ENCODE results near the gene DHRS12.

DHRS12 gene

GRCh38 chr13:51781246-51782022, 22.5 kb downstream of the DHRS12 start:
- peak in 3 of 4 experiments; percentile 24 to 27 (median 27) for DNase-seq

DNA sequence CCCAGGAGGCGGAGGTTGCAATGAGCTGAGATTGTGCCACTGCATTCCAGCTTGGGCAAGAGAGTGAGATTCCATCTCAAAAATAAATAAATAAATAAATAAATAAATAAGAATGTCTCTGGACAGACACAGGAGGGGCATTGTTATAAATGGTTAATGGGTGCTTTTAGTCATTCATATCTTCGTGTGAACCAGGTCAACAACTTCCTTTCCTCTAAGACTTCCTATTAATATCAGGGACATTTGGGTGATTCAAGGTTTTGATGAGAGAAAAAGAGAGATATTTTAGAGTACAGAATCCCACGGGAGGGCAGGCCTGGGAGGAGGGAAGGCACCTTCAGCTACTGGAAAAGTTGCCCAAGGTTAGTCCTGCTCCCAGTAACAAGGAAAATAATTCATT, 23.9 kb downstream of the DHRS12 start:
- DNase-seq = no peak

DNA sequence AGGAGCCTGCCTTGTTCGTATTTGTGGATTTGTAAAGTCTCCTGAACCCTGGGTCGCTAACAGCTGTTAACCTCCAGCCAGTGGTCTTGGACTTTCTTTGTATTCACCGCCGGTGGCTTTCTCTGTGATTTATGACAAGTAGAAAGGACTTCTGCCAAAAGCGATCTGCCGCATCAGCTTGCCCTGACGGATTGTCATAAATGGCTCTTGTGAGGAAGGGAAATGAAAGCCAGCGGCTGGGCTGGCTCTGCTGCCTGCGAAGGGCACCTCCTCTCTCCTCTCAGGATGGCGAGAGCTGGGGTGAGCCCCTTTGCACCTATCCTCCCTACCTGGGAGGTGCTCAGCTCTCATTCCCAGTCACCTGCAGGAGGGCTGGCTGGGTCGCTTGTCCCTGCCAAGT, 25.6 kb downstream of the DHRS12 start:
- peak in 3 of 4 experiments; percentile 21 to 46 (median 43) for DNase-seq

- DNase-seq = no peak
These were observed 26.0 kb downstream of the DHRS12 start for GRCh38 chr13:51777921-51778320.

- DNase-seq = no peak
These were observed 27.8 kb downstream of the DHRS12 start for GRCh38 chr13:51776179-51776578.

DNA sequence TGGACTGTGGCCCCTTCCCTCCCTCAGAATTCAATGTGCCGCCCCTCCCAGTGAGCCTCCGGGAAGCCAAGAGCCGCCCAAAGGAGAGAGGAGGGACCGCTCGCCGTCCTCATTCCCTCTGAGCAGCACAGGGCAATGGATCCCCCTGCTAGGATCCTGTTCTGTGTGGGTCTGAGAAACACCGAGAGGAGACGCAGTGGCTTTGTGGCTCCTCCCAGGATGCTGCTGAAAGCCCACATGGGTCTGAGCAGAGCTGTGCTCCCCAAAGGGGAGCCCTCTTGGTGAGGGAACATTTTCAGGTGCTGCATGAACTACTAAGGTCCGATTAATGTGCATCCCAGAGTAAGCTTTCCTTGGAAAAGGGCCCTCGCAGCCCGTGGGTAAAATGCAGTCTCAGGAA, 30.4 kb downstream of the DHRS12 start:
- no peak for DNase-seq

DNA sequence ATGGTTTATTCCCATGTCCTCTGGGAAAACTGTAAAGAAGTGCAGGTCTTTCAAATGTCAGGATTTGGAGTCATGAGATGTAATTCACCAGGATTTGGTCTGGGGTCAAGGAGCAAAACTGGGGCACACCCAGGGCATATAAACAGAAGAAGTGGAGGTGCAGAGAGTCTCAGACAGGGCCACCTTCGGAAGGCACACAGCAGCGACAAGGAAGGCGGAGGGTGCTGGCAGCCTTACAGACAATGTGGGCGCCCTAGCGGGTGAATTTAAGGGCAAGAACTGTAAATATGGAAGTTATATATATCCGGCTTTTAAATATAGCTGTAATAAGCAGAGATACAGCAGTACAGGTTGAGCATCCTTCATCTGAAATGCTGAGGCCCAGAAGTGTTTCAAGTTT, 31.2 kb downstream of the DHRS12 start:
- DNase-seq = no peak

- DNase-seq = no peak
These were observed 31.9 kb downstream of the DHRS12 start for GRCh38 chr13:51772105-51772455.

DNA sequence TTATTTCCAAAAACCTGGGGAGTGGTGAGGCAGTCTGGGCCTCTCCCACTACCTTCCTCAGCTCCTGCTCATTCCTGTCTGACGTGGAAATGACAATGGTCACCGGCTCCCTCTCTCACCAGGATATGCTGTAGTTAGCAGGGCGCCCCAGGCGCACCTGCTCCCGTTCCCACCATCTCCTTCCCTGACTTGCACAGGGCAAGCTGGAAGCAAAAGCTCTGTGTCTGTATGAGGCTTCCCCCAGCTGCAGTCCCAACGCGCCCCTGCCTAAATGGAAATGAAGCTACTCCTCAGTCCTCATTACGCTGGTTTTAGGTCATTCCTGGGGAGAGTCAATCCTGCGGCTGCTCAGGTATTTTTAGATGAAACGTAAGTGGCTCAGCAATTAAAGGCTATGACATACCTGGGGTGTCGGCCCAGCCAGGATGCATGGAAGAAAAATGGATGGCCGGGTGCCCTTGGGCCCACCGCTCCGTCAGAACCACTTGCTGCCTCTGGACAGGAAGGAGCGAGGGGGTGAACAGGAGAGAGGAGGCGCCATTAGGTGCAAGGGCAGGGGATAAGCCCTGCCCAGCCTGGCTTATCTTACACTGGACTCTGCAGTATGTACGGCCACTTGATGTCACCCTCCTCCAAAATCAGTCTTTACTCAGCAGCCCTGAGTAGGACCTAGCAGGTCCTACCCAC, 32.4 kb downstream of the DHRS12 start:
- no peak for DNase-seq

GRCh38 chr13:51770681-51771417, 33.1 kb downstream of the DHRS12 start:
- no peak for DNase-seq

DNA sequence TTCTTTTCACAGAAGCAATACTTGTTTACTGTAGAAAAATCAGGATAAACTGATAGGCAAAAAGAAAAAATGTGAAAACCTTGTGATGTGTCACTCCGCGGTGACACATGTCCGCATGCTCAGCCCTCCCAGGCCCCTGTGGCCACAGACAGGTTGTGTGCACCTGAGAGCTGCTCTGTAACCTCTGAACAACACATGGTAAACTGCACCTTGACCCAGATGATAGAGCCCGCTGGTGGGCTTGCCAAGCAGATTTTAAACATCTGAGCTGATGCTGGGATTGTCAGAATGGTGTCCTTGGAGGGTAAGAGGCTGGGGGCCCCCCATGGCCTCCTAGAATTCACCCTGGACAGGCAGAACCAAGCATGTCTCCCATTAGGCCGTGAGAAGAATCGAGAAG, 33.8 kb downstream of the DHRS12 start:
- DNase-seq = no peak

DNA sequence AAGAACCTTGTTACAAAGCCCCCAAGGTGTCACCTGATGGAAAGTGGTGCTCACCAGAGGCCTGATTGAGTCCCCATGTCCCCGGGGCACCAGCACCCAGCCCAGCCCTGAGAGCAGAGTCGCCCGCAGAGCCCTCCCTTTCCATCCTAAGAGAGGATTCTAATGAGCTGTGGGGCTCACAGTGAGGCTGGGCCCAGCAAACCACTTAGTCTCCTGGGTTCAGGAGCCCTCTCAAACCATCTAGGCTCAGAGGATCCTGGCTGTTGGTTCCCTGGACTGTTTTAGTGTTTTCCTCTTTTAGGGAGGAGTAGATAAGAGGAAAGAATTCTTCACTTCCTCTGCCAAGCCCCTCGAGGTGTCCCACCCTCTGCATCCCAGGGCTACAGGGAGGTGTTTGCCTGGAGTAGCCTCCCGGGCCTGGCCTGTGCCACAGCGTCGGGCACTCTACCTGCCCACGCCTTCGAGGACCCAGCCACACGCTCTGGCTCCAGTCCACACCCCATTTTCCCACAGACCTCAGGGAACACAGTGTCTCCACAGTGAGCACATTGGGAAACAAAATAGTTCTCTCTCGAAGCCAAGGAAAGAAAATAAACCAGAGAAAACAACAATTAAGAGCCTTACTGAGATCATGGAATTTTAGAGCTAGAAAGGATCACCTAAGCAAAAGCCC, 34.4 kb downstream of the DHRS12 start:
- DNase-seq = no peak

DNA sequence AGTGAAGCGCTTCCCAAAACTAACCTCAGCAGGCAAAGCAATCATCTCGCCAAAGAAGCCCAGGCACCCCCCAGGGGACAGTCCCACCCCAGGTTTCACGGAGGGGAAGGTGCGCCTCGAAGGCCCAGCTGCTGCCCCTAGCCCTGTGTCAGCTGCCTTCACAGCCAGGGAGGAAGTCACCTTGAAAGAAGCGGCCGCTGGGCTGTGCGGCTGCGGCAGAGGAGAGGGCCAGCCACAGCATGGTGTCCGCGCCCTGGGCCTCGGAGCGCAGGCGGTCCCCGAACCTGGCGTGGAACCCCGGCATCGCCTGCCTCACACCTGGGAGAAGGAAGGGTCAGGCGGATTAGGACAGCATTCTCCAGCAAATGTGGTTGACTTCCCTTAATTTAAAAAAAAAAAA, 35.0 kb downstream of the DHRS12 start:
- DNase-seq = no peak

GRCh38 chr13:51768378-51768921, 35.5 kb downstream of the DHRS12 start:
- DNase-seq = no peak

DNA sequence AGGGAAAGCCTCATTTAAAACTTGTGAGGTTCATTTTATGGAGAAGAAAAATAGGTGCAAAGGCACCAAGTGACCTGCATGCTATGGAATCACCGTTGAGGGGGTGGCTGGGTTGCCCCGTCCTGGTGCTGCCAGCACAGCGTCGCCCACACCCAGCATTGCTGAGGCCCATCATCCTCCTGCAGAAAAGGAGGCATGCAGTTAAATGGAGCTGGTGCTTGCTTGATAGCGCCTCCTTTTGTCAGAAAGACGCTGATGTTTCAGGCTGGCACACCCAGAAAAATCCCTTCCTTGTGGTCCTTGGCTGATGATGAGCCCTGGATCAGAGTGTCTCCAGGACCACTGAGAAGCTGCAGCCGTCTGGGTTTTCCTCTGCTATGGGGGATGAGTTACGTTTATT, 36.9 kb downstream of the DHRS12 start:
- DNase-seq = peak in 2 of 4 experiments; percentile 15 to 19

GRCh38 chr13:51765142-51765515, 38.8 kb downstream of the DHRS12 start:
- no peak for DNase-seq

GRCh38 chr13:51764184-51765141, 39.5 kb downstream of the DHRS12 start:
- DNase-seq = peak in 2 of 4 experiments; percentile 5 to 17

DNA sequence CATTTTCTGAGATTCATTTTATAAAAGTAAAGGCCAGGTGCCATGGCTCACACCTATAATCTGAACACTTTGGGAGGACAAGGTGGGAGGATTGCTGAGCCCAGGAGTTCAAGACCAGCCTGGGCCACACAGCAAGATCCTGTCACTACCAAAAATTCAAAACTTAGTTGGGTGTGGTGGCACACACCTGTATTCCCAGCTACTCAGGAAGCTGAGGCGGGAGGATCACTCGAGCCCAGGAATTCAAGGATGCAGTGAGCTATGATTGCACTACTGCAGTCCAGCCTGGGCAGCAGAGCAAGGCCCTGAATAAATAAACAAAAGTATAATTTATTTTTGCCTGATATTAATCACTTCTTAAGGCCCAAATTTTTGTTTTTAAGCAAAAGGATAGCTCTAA, 40.5 kb downstream of the DHRS12 start:
- no peak for DNase-seq

GRCh38 chr13:51761643-51762350, 42.2 kb downstream of the DHRS12 start:
- no peak for DNase-seq

- DNase-seq = no peak
These were observed 43.4 kb downstream of the DHRS12 start for GRCh38 chr13:51760592-51760991.

DNA sequence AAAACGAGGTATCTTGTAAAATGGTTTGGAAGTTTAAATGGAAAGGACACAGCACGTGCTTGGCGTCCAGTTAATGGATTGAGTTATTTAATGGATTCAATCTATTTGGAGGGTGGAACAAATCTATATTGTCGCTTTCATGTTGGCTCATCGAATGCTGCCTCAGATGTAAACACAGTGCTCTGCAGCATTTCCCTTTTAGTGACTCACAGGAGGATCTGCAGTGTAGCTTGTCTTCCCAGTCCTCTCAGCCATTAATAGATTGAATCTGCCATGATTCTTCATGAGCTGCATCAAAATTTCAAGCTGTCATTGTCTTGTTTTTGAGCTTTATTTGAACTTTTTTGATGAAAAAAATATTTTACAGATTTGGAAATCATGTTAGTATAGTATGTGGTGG, 44.7 kb downstream of the DHRS12 start:
- DNase-seq = no peak

Data from suppressor macrophage (primary cell).